MM.1S (cell line): ENCODE results near the gene SMAD7.

Source experiments
- CTCF ChIP-seq: fragments of 300-600 bp; sonication (generic); IDR thresholded peaks from 2 replicates; pipeline ENCODE4 v1.5.1; 2016; ENCODE audit warnings: antibody characterized with exemption, low read length, mixed read lengths
- EZH2 ChIP-seq: fragments of 300-600 bp; sonication (generic); optimal IDR thresholded peaks from 2 replicates; pipeline ENCODE3; 2017; ENCODE audit warnings: low read depth, mild to moderate bottlenecking, antibody characterized with exemption, low read length, mixed read lengths
- EZH2phosphoT487 ChIP-seq: fragments of 300-600 bp; sonication (generic); IDR thresholded peaks from 2 replicates; pipeline ENCODE4 v1.6.1; 2018; ENCODE audit warnings: antibody characterized with exemption, low read length

GRCh38 chr18:48952287-48953103 is 1.7 kb upstream of the SMAD7 start:
- TF ChIP-seq CTCF (no peak), EZH2 (no peak), EZH2phosphoT487 (no peak)
